Sigmoid colon (tissue), 4 donors: ENCODE results near the gene KRT78.

ENCODE experiments used
- CTCF ChIP-seq, 4 experiments: fragments of 450-650 bp in 3 of 4; fragments of 200-600 bp in 1 of 4; IDR thresholded peaks; one replicate each; pipeline ENCODE4 v1.5.1; 2016 to 2019; ENCODE audit warnings: antibody characterized with exemption in 4 of 4, mild to moderate bottlenecking in 3 of 4, moderate library complexity in 2 of 4
- EP300 ChIP-seq, 4 donors: sonication (generic); formaldehyde crosslinking; IDR thresholded peaks; one replicate each; pipeline ENCODE4 v1.6.1; 2017; ENCODE audit warnings: antibody characterized with exemption in 4 of 4
- POLR2A ChIP-seq, 2 donors: fragments of 450-650 bp; IDR thresholded peaks; one replicate each; pipeline ENCODE4 v1.6.1; 2016; ENCODE audit warnings: antibody characterized with exemption in 2 of 2, mild to moderate bottlenecking in 2 of 2, moderate library complexity in 2 of 2
- POLR2AphosphoS5 ChIP-seq, 4 donors: sonication (generic); formaldehyde crosslinking; IDR thresholded peaks; one replicate each; pipeline ENCODE4 v1.6.1; 2017; ENCODE audit warnings: antibody characterized with exemption in 4 of 4

- TF ChIP-seq CTCF (IDR thresholded peaks at IDR 0.05) = no peak
- TF ChIP-seq POLR2AphosphoS5 (IDR thresholded peaks at IDR 0.05) = no peak
- no peak for TF ChIP-seq POLR2A (IDR thresholded peaks at IDR 0.05)
- TF ChIP-seq EP300 (IDR thresholded peaks at IDR 0.05) = no peak
Measured at GRCh38 chr12:52878507-52879393, 30.0 kb upstream of the KRT78 start.
